Panc1 (cell line): ENCODE measurements around the gene TCTN3. TPM values are rescaled to one million over a fixed set of nuclear protein-coding genes. Genes with fewer than 3 reads are reported as not detected.

Experiments
- ATAC-seq: fragments of 200-7000 bp; cut with Tn5 transposase; 2 replicates; pipeline ENCODE4 v1.9.1; 2020; ENCODE audit warnings: mild to moderate bottlenecking, moderate library complexity
- BruUV-seq: library from RNA; stranded (reverse); fragments of 400-500 nt; replicated peaks from 2 replicates; lab custom pipeline; 2021; lab: Mats Ljungman, UMichigan
- CTCF ChIA-PET: fragments of 300-600 bp; sonication (Branson Sonifier 250); formaldehyde crosslinking; loops from one replicate; lab custom pipeline; 2022; ENCODE audit warnings: antibody characterized with exemption; lab: Charles Lee
- POLR2A ChIA-PET: fragments of 300-600 bp; sonication (Branson Sonifier 250); formaldehyde crosslinking; loops from one replicate; lab custom pipeline; 2022; ENCODE audit warnings: antibody characterized with exemption; lab: Charles Lee
- DNase-seq: peaks from one replicate; pipeline ENCODE4 v3.0.0-alpha.2; 2010; ENCODE audit warnings: low read depth, low spot score
- H3K27ac ChIP-seq: 2 replicates; pipeline ENCODE4 v1.5.1; 2011; ENCODE audit warnings: mild to moderate bottlenecking, low read length, inconsistent platforms
- H3K27me3 ChIP-seq: fragments of 200-500 bp; sonication (Bioruptor generic); 2 replicates; pipeline ENCODE4 v1.6.0; 2014; ENCODE audit warnings: low read length, inconsistent platforms; ENCODE audit not compliant: control insufficient read depth, insufficient read depth
- H3K36me3 ChIP-seq: fragments of 200-500 bp; sonication (Bioruptor generic); 2 replicates; pipeline ENCODE4 v1.5.1; 2014; ENCODE audit warnings: inconsistent platforms, mild to moderate bottlenecking, low read length, moderate library complexity; ENCODE audit not compliant: control insufficient read depth, insufficient read depth
- H3K4me1 ChIP-seq: 2 replicates; pipeline ENCODE4 v1.5.1; 2011; ENCODE audit warnings: inconsistent platforms, mild to moderate bottlenecking, low read length, moderate library complexity; ENCODE audit not compliant: control insufficient read depth, insufficient read depth
- H3K4me3 ChIP-seq, 2 experiments: 2 replicates each; pipeline ENCODE4 v1.5.1; 2011 to 2012; ENCODE audit warnings: low read depth in 2 of 2, low read length in 2 of 2, mild to moderate bottlenecking in 2 of 2, inconsistent platforms in 1 of 2, moderate library complexity in 1 of 2
- H3K9me3 ChIP-seq: fragments of 200-500 bp; sonication (Bioruptor generic); 2 replicates; pipeline ENCODE4 v1.5.1; 2014; ENCODE audit warnings: low read depth, mild to moderate bottlenecking, inconsistent platforms, low read length, moderate library complexity; ENCODE audit not compliant: control insufficient read depth, insufficient read depth
- POLR2AphosphoS5 ChIP-seq: IDR thresholded peaks from 2 replicates; pipeline ENCODE4 v1.6.1; 2012; ENCODE audit warnings: mild to moderate bottlenecking, low read depth, low read length, moderate library complexity
- SIN3A ChIP-seq: IDR thresholded peaks from 2 replicates; pipeline ENCODE4 v1.6.1; 2012; ENCODE audit warnings: low read depth, mild to moderate bottlenecking, low read length, moderate library complexity, borderline replicate concordance; ENCODE audit not compliant: insufficient read depth
- TCF7L2 ChIP-seq: IDR thresholded peaks from 2 replicates; pipeline ENCODE4 v1.6.1; 2011; ENCODE audit warnings: mild to moderate bottlenecking, low read depth, low read length, inconsistent platforms
- in situ Hi-C: cut with HindIII; loops from 2 replicates; pipeline ENCODE4 v1.10.0; 2016; ENCODE audit warnings: low sequenced_read_pairs, low pct_unique_long_range_greater_than_20kb
- intact Hi-C: fragments of 100-400 bp; cut with micrococcal nuclease; formaldehyde crosslinking; loops from one replicate; pipeline ENCODE4 v1.10.0; 2022; ENCODE audit not compliant: unreplicated experiment
- total RNA-seq: library from RNA; stranded (reverse); gene quantifications from one replicate; pipeline ENCODE4 v1.2.1, GENCODE V29; 2021; ENCODE audit not compliant: unreplicated experiment
- TF ChIP-seq, protein P1 (sequence below), 2 experiments: IDR thresholded peaks; 2 replicates each; pipeline ENCODE4 v1.6.1; 2011 to 2012; ENCODE audit warnings: low read depth in 2 of 2, control low read depth in 1 of 2, low read length in 1 of 2, mild to moderate bottlenecking in 1 of 2, moderate library complexity in 1 of 2; ENCODE audit not compliant: insufficient read depth in 1 of 2
- TF ChIP-seq, protein P2 (sequence below): fragments of 450-650 bp; IDR thresholded peaks from 2 replicates; pipeline ENCODE4 v1.5.1; 2017; ENCODE audit warnings: mild to moderate bottlenecking

The TCTN3 gene
- total RNA-seq, 1 experiment from 2014 or later, result 56.6 TPM

GRCh38 chr10:95616446-95616845 is 77.3 kb downstream of the TCTN3 start:
- TF ChIP-seq TCF7L2, result no peak
- TF ChIP-seq SIN3A, result no peak
- no peak for TF ChIP-seq POLR2AphosphoS5
- TF ChIP-seq, protein P1, sequence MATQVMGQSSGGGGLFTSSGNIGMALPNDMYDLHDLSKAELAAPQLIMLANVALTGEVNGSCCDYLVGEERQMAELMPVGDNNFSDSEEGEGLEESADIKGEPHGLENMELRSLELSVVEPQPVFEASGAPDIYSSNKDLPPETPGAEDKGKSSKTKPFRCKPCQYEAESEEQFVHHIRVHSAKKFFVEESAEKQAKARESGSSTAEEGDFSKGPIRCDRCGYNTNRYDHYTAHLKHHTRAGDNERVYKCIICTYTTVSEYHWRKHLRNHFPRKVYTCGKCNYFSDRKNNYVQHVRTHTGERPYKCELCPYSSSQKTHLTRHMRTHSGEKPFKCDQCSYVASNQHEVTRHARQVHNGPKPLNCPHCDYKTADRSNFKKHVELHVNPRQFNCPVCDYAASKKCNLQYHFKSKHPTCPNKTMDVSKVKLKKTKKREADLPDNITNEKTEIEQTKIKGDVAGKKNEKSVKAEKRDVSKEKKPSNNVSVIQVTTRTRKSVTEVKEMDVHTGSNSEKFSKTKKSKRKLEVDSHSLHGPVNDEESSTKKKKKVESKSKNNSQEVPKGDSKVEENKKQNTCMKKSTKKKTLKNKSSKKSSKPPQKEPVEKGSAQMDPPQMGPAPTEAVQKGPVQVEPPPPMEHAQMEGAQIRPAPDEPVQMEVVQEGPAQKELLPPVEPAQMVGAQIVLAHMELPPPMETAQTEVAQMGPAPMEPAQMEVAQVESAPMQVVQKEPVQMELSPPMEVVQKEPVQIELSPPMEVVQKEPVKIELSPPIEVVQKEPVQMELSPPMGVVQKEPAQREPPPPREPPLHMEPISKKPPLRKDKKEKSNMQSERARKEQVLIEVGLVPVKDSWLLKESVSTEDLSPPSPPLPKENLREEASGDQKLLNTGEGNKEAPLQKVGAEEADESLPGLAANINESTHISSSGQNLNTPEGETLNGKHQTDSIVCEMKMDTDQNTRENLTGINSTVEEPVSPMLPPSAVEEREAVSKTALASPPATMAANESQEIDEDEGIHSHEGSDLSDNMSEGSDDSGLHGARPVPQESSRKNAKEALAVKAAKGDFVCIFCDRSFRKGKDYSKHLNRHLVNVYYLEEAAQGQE (IDR thresholded peaks at IDR 0.05; ENCODE audit: insufficient read depth in 1 of 2, low read depth in 2 of 2, low read length in 1 of 2), result no peak
- TF ChIP-seq, protein P2, sequence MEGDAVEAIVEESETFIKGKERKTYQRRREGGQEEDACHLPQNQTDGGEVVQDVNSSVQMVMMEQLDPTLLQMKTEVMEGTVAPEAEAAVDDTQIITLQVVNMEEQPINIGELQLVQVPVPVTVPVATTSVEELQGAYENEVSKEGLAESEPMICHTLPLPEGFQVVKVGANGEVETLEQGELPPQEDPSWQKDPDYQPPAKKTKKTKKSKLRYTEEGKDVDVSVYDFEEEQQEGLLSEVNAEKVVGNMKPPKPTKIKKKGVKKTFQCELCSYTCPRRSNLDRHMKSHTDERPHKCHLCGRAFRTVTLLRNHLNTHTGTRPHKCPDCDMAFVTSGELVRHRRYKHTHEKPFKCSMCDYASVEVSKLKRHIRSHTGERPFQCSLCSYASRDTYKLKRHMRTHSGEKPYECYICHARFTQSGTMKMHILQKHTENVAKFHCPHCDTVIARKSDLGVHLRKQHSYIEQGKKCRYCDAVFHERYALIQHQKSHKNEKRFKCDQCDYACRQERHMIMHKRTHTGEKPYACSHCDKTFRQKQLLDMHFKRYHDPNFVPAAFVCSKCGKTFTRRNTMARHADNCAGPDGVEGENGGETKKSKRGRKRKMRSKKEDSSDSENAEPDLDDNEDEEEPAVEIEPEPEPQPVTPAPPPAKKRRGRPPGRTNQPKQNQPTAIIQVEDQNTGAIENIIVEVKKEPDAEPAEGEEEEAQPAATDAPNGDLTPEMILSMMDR, result no peak
- no peaks in the 10 kb centered on the region for H3K9me3 ChIP-seq
- BruUV-seq, result no TSS peak
- intact Hi-C loops, result no loop called here
- H3K4me3 ChIP-seq, result no peak overlapping the region
- ChIA-PET CTCF (no interaction called here), POLR2A (no interaction called here)
- ATAC-seq (no peak), DNase-seq (no peak)
- H3K36me3 ChIP-seq, result peaks cover 26% of the 10 kb centered on the region
- no peaks in the 10 kb centered on the region for H3K27me3 ChIP-seq
- in situ Hi-C loops, result no loop called here
- H3K27ac ChIP-seq, result no peak overlapping the region
- no peaks in the 10 kb centered on the region for H3K4me1 ChIP-seq

Other genes starting within 250 kb of the TCTN3 start
- gene SORBS1, start 132.6 kb downstream of the TCTN3 start, total RNA-seq, result 29.4 TPM
- gene ALDH18A1, start 37.2 kb downstream of the TCTN3 start, total RNA-seq, result 68.0 TPM
- 0.31 TPM for gene ENTPD1, start 62.2 kb upstream of the TCTN3 start, total RNA-seq
- gene CC2D2B, start 214.0 kb upstream of the TCTN3 start, total RNA-seq, result 0.21 TPM